Superior temporal gyrus (tissue), 1 donor: ENCODE measurements around the gene IL12B.
A peak's percentile ranks its signal among the peaks of the same experiment; 100 is the strongest.
"Not testable (repeated sequence)": the region's sequence is repeated elsewhere in the genome, so short reads cannot be mapped to it uniquely, and the experiment has no call there.

ENCODE experiments used
- DNase-seq: peaks from one replicate; pipeline ENCODE4 v3.0.0-alpha.2; 2016; ENCODE audit errors: extremely low spot score

IL12B gene

GRCh38 chr5:159330131-159330800, at the start of gene IL12B:
Gene IL12B, minus strand, starts transcription at chr5:159330487. Its CDS starts 3,705 bp downstream, at chr5:159326782.
- no peak for DNase-seq

GRCh38 chr5:159377653-159378052, 47.4 kb upstream of the IL12B start:
- no peak for DNase-seq

GRCh38 chr5:159367866-159368265, 37.6 kb upstream of the IL12B start:
- not testable (repeated sequence) for DNase-seq

GRCh38 chr5:159366776-159367175, 36.5 kb upstream of the IL12B start:
- not testable (repeated sequence) for DNase-seq

GRCh38 chr5:159362220-159362619, 31.9 kb upstream of the IL12B start:
- no peak for DNase-seq

- DNase-seq: not testable (repeated sequence)
These were observed 29.6 kb upstream of the IL12B start for GRCh38 chr5:159359871-159360270.

GRCh38 chr5:159359408-159359807, 29.1 kb upstream of the IL12B start:
- DNase-seq: no peak

GRCh38 chr5:159353661-159354252, 23.5 kb upstream of the IL12B start:
- no peak for DNase-seq

- DNase-seq: not testable (repeated sequence)
These were observed 20.4 kb upstream of the IL12B start for GRCh38 chr5:159350644-159351043.

- not testable (repeated sequence) for DNase-seq
These were observed 19.9 kb upstream of the IL12B start for GRCh38 chr5:159350216-159350615.

- DNase-seq: no peak
These were observed 15.6 kb upstream of the IL12B start for GRCh38 chr5:159345861-159346260.

GRCh38 chr5:159345336-159345735, 15.0 kb upstream of the IL12B start:
- DNase-seq: peak; percentile 16

- no peak for DNase-seq
These were observed 13.2 kb upstream of the IL12B start for GRCh38 chr5:159343295-159344094.

GRCh38 chr5:159342840-159343239, 12.6 kb upstream of the IL12B start:
- DNase-seq: no peak

- peak; percentile 48 for DNase-seq
These were observed 11.6 kb upstream of the IL12B start for GRCh38 chr5:159341906-159342310.

- no peak for DNase-seq
These were observed 10.9 kb upstream of the IL12B start for GRCh38 chr5:159341145-159341544.

GRCh38 chr5:159340511-159340910, 10.2 kb upstream of the IL12B start:
- DNase-seq: no peak

GRCh38 chr5:159339460-159339859, 9.2 kb upstream of the IL12B start:
- no peak for DNase-seq

GRCh38 chr5:159338118-159338517, 7.8 kb upstream of the IL12B start:
- no peak for DNase-seq

- no peak for DNase-seq
These were observed 7.0 kb upstream of the IL12B start for GRCh38 chr5:159337016-159337955.

- no peak for DNase-seq
These were observed 6.3 kb upstream of the IL12B start for GRCh38 chr5:159336586-159336985.

GRCh38 chr5:159333545-159333925, 3.2 kb upstream of the IL12B start:
- DNase-seq: no peak
